PC-3 (cell line): Measurements from ENCODE around the gene CARD11. TPM values are rescaled to one million over a fixed set of nuclear protein-coding genes. Genes with fewer than 3 reads are reported as not detected.

Experiments used
- ATAC-seq: fragments of 200-7000 bp; cut with Tn5 transposase; 2 replicates; pipeline ENCODE4 v1.9.1; 2020; ENCODE audit warnings: mild to moderate bottlenecking, moderate library complexity
- BruUV-seq: library from RNA; stranded (reverse); fragments of 400-500 nt; replicated peaks from 2 replicates; lab custom pipeline; 2021; lab: Mats Ljungman, UMichigan
- CTCF ChIA-PET: fragments of 300-600 bp; sonication (Branson Sonifier 250); formaldehyde crosslinking; loops from one replicate; lab custom pipeline; 2022; ENCODE audit warnings: antibody characterized with exemption; lab: Charles Lee
- POLR2A ChIA-PET: fragments of 300-600 bp; sonication (Branson Sonifier 250); formaldehyde crosslinking; loops from one replicate; lab custom pipeline; 2022; ENCODE audit warnings: antibody characterized with exemption; ENCODE audit not compliant: unreplicated experiment; lab: Charles Lee
- DNase-seq: peaks from one replicate; pipeline ENCODE4 v3.0.0-alpha.2; 2015
- H2AFZ ChIP-seq: fragments of 300-600 bp; sonication (generic); 2 replicates; pipeline ENCODE4 v1.6.0; 2016; ENCODE audit warnings: antibody characterized with exemption, low read length
- H3F3A ChIP-seq: fragments of 300-600 bp; sonication (generic); one replicate; pipeline ENCODE4 v1.6.0; 2017; ENCODE audit warnings: antibody characterized with exemption, low read length, control low read depth, mild to moderate bottlenecking; ENCODE audit not compliant: unreplicated experiment
- H3K27ac ChIP-seq: fragments of 300-600 bp; sonication (generic); 2 replicates; pipeline ENCODE4 v1.5.1; 2016; ENCODE audit warnings: mild to moderate bottlenecking, low read length
- H3K27me3 ChIP-seq: fragments of 300-600 bp; sonication (generic); 2 replicates; pipeline ENCODE4 v1.6.1; 2016; ENCODE audit warnings: low read length, mixed read lengths
- H3K36me3 ChIP-seq: fragments of 300-600 bp; sonication (generic); 2 replicates; pipeline ENCODE4 v1.6.1; 2016; ENCODE audit warnings: low read depth, mixed run types, low read length, mixed read lengths
- H3K4me1 ChIP-seq: fragments of 300-600 bp; sonication (generic); 2 replicates; pipeline ENCODE4 v1.5.1; 2016; ENCODE audit warnings: low read length; ENCODE audit not compliant: insufficient read depth
- H3K4me2 ChIP-seq: fragments of 300-600 bp; sonication (generic); 2 replicates; pipeline ENCODE4 v1.6.0; 2016; ENCODE audit warnings: low read length
- H3K4me3 ChIP-seq: fragments of 300-600 bp; sonication (generic); 2 replicates; pipeline ENCODE4 v1.5.1; 2016; ENCODE audit warnings: mild to moderate bottlenecking, low read length, mixed read lengths
- H3K79me2 ChIP-seq: fragments of 300-600 bp; sonication (generic); 2 replicates; pipeline ENCODE4 v1.6.1; 2017; ENCODE audit warnings: low read length, mixed read lengths
- H3K9ac ChIP-seq: fragments of 300-600 bp; sonication (generic); 2 replicates; pipeline ENCODE4 v1.6.0; 2016; ENCODE audit warnings: mild to moderate bottlenecking, low read length
- H3K9me2 ChIP-seq: fragments of 300-600 bp; sonication (generic); replicated peaks from 2 replicates; pipeline ENCODE4 v1.6.1; 2016; ENCODE audit warnings: mixed run types, low read length, mixed read lengths
- H3K9me3 ChIP-seq: fragments of 300-600 bp; sonication (generic); 2 replicates; pipeline ENCODE4 v1.6.1; 2016; ENCODE audit warnings: low read length, mixed read lengths
- H4K20me1 ChIP-seq: fragments of 300-600 bp; sonication (generic); 2 replicates; pipeline ENCODE4 v1.6.1; 2016; ENCODE audit warnings: low read length, mixed read lengths
- CTCF ChIP-seq: fragments of 300-600 bp; sonication (generic); conservative IDR thresholded peaks from 2 replicates; pipeline ENCODE4 v1.5.1; 2017; ENCODE audit warnings: antibody characterized with exemption, low read depth, mild to moderate bottlenecking, low read length
- EZH2 ChIP-seq: fragments of 300-600 bp; sonication (generic); IDR thresholded peaks from one replicate; pipeline ENCODE4 v1.6.1; 2017; ENCODE audit warnings: antibody characterized with exemption, mild to moderate bottlenecking, low read length; ENCODE audit not compliant: unreplicated experiment
- EZH2phosphoT487 ChIP-seq: fragments of 300-600 bp; sonication (generic); IDR thresholded peaks from 2 replicates; pipeline ENCODE4 v1.6.1; 2018; ENCODE audit warnings: mild to moderate bottlenecking, antibody characterized with exemption, low read length, borderline replicate concordance
- intact Hi-C: fragments of 100-400 bp; cut with micrococcal nuclease; formaldehyde crosslinking; loops from 2 replicates; pipeline ENCODE4 v1.9.0; 2023
- total RNA-seq: library from RNA; depleted of rRNA; stranded (reverse); fragments of >200 nt; gene quantifications from 2 replicates; pipeline ENCODE4 v1.2.3, GENCODE V29; 2014

The CARD11 gene
- total RNA-seq, 1 experiment from 2014 or later = not detected

GRCh38 chr7:2897023-2897422, 146.6 kb downstream of the CARD11 start:
- no peaks in the 10 kb centered on the region for H3K4me1 ChIP-seq
- BruUV-seq = no TSS peak
- no peaks in the 10 kb centered on the region for H3K9me3 ChIP-seq
- no peaks in the 10 kb centered on the region for H3K36me3 ChIP-seq
- H2AFZ ChIP-seq = no peak overlapping the region
- no peak overlapping the region for H3K27ac ChIP-seq
- H3K4me3 ChIP-seq = no peak overlapping the region
- H3K79me2 ChIP-seq = no peaks in the 10 kb centered on the region
- TF ChIP-seq CTCF (0 out of 2 replicates have a peak, but pooled peaks have one; percentile 14), EZH2phosphoT487 (no peak), EZH2 (no peak)
- DNase-seq (no peak), ATAC-seq (no peak)
- no peak overlapping the region for H3K4me2 ChIP-seq
- H3K9ac ChIP-seq = no peak overlapping the region
- intact Hi-C loops = no loop called here
- ChIA-PET POLR2A (no interaction called here), CTCF (no interaction called here)
- no peaks in the 10 kb centered on the region for H4K20me1 ChIP-seq
- H3K9me2 ChIP-seq = no peaks in the 10 kb centered on the region
- no peaks in the 10 kb centered on the region for H3F3A ChIP-seq
- H3K27me3 ChIP-seq = no peaks in the 10 kb centered on the region

- no peak for ATAC-seq
- H3K4me2 ChIP-seq = no peak overlapping the region
- H3K79me2 ChIP-seq = no peaks in the 10 kb centered on the region
- ChIA-PET POLR2A (no interaction called here), CTCF (no interaction called here)
- H3K9me3 ChIP-seq = no peaks in the 10 kb centered on the region
- no peak for DNase-seq
- BruUV-seq = no TSS peak
- intact Hi-C loops = no loop called here
- no peaks in the 10 kb centered on the region for H3F3A ChIP-seq
- TF ChIP-seq EZH2 (no peak), CTCF (no peak), EZH2phosphoT487 (no peak)
- H3K9ac ChIP-seq = no peak overlapping the region
- no peaks in the 10 kb centered on the region for H3K9me2 ChIP-seq
- no peak overlapping the region for H3K4me3 ChIP-seq
- H4K20me1 ChIP-seq = no peaks in the 10 kb centered on the region
- H3K27ac ChIP-seq = no peak overlapping the region
- H3K27me3 ChIP-seq = no peaks in the 10 kb centered on the region
- H3K4me1 ChIP-seq = no peaks in the 10 kb centered on the region
- H2AFZ ChIP-seq = no peak overlapping the region
- no peaks in the 10 kb centered on the region for H3K36me3 ChIP-seq
Observed at GRCh38 chr7:2896131-2896530, 147.5 kb downstream of the CARD11 start.

- CTCF ChIA-PET = no interaction called here
- no peak for ATAC-seq
- no peaks in the 10 kb centered on the region for H4K20me1 ChIP-seq
- intact Hi-C loops = no loop called here
- no peak overlapping the region for H3K4me2 ChIP-seq
- no peaks in the 10 kb centered on the region for H3K4me1 ChIP-seq
- no peaks in the 10 kb centered on the region for H3K79me2 ChIP-seq
- no peaks in the 10 kb centered on the region for H3K36me3 ChIP-seq
- TF ChIP-seq EZH2 (no peak), EZH2phosphoT487 (no peak), CTCF (no peak)
- no peak overlapping the region for H3K4me3 ChIP-seq
- no peaks in the 10 kb centered on the region for H3K9me2 ChIP-seq
- no peak overlapping the region for H2AFZ ChIP-seq
- no peaks in the 10 kb centered on the region for H3K9me3 ChIP-seq
- DNase-seq = no peak
- no TSS peak for BruUV-seq
- H3K27me3 ChIP-seq = no peaks in the 10 kb centered on the region
- H3K27ac ChIP-seq = no peak overlapping the region
- POLR2A ChIA-PET = no interaction called here
- no peaks in the 10 kb centered on the region for H3F3A ChIP-seq
- H3K9ac ChIP-seq = no peak overlapping the region
Observed at GRCh38 chr7:2894118-2894940, 149.3 kb downstream of the CARD11 start.
